HG02943 (cell line): ENCODE results near the gene AGTRAP.

Experiments used
- ATAC-seq: cut with Tn5 transposase; IDR thresholded peaks from one replicate; pipeline ENCODE4 v1.9.1; 2021; ENCODE audit warnings: mild to moderate bottlenecking, low read depth, moderate library complexity; ENCODE audit not compliant: unreplicated experiment

The AGTRAP gene

GRCh38 chr1:11757047-11757446 is 21.1 kb downstream of the AGTRAP start:
- no peak for ATAC-seq

DNA sequence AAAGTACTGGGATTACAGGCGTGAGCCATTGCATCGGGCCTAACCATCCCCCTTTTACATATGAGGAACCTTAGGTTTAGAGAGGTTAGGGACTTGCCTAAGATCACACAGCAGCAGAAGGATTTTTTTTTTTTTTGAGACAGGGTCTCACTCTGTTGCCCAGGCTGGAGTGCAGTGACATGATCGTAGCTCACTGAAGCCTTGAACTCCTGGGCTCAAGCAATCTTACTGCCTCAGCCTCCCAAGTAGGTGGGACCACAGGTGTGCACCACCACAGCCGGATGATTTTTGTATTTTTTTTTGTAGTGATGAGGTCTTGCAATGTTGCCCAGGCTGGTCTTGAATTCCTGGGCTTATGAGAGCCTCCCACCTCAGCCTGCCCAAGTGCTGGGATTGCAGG is 23.9 kb downstream of the AGTRAP start:
- ATAC-seq = no peak

- no peak for ATAC-seq
These were observed 25.3 kb downstream of the AGTRAP start for GRCh38 chr1:11761285-11761684.

- ATAC-seq = no peak
These were observed 26.1 kb downstream of the AGTRAP start, which contains the start of gene C1orf167 for GRCh38 chr1:11761988-11762406. TSS of gene C1orf167 (plus strand) at chr1:11762193. CDS start at chr1:11764401, 2,208 bp downstream.

GRCh38 chr1:11764115-11764514 is 28.2 kb downstream of the AGTRAP start:
- ATAC-seq = no peak

- ATAC-seq = no peak
These were observed 28.6 kb downstream of the AGTRAP start for GRCh38 chr1:11764519-11764918.

GRCh38 chr1:11765661-11766428 is 29.9 kb downstream of the AGTRAP start:
- no peak for ATAC-seq

GRCh38 chr1:11766429-11766776 is 30.5 kb downstream of the AGTRAP start:
- ATAC-seq = no peak

DNA sequence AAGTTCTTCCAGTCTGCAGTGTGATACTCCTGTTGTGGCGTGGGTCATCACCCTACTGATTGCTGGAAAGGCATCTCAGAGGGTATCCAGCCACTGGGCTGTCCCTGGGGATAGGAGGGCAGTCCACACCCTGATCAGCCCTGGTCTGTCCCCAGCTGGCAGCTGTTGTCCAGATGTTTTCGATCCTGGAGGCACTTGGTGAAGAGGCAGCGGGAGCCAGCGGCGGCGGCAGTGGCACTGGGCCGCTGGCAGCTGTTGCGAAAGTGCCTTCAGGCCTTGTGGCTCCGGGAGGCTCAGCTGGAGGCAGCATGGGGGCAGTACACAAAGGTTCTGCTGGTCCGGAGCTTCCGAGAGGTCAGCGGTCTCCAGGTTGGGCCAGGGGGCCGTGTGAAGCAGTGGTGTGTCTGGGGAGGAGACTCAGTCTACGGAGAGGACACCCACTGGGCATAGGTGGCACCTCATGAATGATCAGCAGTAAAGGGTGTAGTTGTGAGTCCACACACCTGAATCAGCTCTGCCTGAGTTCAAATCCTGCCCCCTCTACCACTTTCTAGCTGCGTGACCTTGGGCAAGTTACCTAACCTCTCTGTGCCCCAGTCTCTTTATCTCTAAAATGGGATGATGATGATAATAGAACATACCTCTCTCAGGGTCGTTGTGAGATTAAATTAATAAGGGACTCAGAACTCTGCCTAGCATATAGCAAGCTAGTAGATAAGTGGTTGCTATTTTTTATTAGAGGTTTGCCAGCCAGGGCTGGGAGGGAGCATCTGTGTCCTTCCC is 32.2 kb downstream of the AGTRAP start:
- no peak for ATAC-seq

GRCh38 chr1:11768821-11769220 is 32.9 kb downstream of the AGTRAP start:
- no peak for ATAC-seq

DNA sequence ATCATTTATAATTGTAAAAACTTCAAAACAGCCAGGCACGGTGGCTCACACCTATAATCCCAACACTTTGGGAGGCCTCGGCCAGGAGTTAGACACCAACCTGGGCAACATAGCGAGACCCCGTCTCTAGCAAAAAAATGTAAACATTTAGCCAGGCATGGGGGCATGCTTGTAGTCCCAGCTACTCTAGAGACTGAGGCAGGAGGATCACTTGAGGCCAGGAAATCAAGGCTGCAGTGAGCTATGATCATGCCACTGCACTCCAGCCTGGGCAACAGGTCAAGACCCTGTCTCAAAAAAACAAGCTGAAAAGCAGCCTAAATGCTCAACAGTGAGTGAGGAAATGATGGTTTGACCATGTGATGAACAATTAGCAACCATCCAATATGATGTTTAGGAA is 33.3 kb downstream of the AGTRAP start:
- no peak for ATAC-seq

GRCh38 chr1:11770011-11770410 is 34.1 kb downstream of the AGTRAP start:
- no peak for ATAC-seq

DNA sequence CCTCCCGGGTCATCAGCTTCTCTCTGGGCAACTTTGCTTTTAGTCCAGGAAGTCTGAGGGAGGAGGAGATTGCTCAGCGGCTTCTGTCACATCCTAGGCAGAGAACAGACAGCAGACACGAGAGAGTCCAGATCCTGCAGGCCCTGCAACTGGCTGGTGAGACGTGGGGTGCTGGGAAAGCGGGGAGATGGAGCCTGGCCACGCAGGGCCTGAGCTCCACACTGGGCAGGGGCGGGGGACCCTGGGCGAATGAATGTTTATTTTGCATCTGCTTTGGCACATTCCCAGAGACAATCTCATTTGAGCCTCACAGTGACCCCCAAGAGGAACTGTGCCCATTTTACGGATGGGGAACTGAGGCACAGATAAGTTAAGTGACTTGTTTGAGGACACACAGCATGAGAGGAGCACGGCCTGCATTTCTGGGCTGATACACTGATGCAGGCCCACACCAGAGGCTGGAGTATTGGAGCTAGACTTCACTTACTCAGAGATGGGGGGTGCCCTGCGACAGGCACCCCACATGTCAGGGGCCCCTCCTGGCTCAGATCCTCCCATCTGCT is 35.6 kb downstream of the AGTRAP start:
- no peak for ATAC-seq

GRCh38 chr1:11772458-11772857 is 36.5 kb downstream of the AGTRAP start:
- no peak for ATAC-seq

DNA sequence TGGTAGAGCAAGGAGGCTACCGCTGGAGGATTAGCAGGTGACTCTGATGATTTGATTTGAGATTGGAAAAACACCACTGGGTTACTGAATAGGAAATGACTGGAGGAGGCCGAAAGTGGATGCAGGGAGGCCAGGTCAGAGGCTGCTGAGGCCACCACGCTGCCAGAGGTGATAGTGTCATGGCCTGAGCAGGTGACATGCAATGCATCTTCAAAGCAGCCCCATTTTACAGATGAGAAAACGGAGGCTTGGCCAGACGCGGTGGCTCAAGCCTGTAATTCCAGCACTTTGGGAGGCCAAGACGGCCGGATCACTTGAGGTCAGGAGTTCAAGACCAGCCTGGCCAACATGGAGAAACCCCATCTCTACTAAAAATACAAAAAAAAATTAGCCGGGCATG is 38.8 kb downstream of the AGTRAP start:
- ATAC-seq = no peak

DNA sequence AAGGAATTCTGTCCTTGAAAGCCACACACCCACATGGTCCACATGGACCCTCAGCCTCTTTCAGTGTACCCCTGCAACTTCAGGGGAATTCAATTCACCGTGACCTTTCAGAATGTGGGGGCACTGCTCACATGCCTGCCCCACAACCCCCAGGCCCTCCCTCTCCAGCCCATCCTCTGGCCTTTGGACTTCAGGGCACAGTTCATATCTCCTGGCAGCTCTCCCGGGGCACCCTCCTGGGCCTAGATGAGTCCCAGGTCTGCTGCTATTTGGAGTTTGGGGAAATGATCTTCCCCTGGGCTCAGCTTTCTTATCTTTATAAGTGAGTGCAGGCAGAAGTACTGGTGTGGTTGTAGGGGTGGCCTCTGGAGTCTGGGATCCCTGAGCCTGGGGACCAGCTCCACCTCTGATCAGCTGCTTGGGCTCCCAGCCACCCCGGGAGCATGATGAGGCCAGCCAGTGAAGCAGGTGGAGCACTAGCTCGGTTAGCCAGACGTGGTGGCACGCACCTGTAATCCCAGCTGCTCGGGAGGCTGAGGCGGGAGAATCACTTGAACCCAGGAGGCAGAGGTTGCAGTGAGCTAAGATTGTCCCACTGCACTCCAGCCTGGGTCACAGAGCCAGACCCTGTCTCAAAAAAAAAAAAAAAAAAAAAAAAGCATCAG is 41.9 kb downstream of the AGTRAP start:
- ATAC-seq = no peak

DNA sequence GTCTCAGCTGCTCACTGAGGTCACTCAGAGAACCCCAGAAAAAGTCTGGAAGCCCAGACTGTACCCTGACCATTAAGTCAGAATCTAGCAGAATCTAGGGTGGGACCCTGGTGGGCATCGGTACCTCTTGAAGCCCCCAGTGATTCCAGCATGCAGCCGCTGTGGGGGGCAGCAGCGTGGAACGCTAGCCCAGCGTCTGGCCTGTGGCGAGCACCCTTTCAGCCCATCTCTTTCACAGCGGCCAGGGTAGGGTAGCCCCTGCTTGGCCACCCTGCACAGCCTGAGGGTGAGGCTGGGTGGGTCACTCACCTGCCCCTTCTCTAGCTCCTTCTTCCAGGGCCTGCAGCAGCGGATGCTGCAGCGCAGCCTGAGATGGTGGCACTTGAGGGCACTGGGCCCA is 42.4 kb downstream of the AGTRAP start:
- ATAC-seq = no peak

GRCh38 chr1:11778844-11779623 is 43.1 kb downstream of the AGTRAP start:
- ATAC-seq = no peak

- no peak for ATAC-seq
These were observed 43.9 kb downstream of the AGTRAP start for GRCh38 chr1:11779715-11780379.
